Nephron (organoid): ENCODE results near the gene RLBP1.
A peak's percentile ranks its signal among the peaks of the same experiment; 100 is the strongest.

Experiments used
- H3K27ac Mint-ChIP-seq, 3 experiments: 2 replicates each; pipeline ENCODE4 v1.8.0; 2020; ENCODE audit warnings: mixed read lengths in 3 of 3, mild to moderate bottlenecking in 2 of 3, moderate library complexity in 1 of 3
- H3K27me3 Mint-ChIP-seq: 2 replicates; pipeline ENCODE4 v1.8.0; 2021; ENCODE audit warnings: low read depth, mild to moderate bottlenecking, moderate library complexity, mixed read lengths
- H3K36me3 Mint-ChIP-seq: 2 replicates; pipeline ENCODE4 v1.8.0; 2020; ENCODE audit warnings: low read depth, mixed read lengths
- H3K4me1 Mint-ChIP-seq: 2 replicates; pipeline ENCODE4 v1.8.0; 2020; ENCODE audit warnings: mixed read lengths
- H3K4me3 Mint-ChIP-seq, 3 experiments: 2 replicates each; pipeline ENCODE4 v1.8.0; 2020; ENCODE audit warnings: mild to moderate bottlenecking in 3 of 3, mixed read lengths in 3 of 3, moderate library complexity in 2 of 3
- H3K9me3 Mint-ChIP-seq: 2 replicates; pipeline ENCODE4 v1.8.0; 2020; ENCODE audit warnings: mixed read lengths
- TF ChIP-seq, protein P1 (sequence below), 3 experiments: fragments of 200-600 bp; sonication (generic); IDR thresholded peaks; one replicate each; pipeline ENCODE4 v1.5.0; 2021; ENCODE audit warnings: antibody characterized with exemption in 3 of 3; ENCODE audit not compliant: unreplicated experiment in 3 of 3

Gene RLBP1

GRCh38 chr15:89178307-89178977 lies 42.9 kb downstream of the RLBP1 start:
- Mint-ChIP-seq H3K9me3 (no peaks in the 10 kb centered on the region), H3K27ac (peak overlapping the region in 1 of 3 experiments; percentile 59), H3K36me3 (peaks cover 14% of the 10 kb centered on the region), H3K27me3 (no peaks in the 10 kb centered on the region), H3K4me3 (no peak overlapping the region), H3K4me1 (peaks cover 13% of the 10 kb centered on the region)
- TF ChIP-seq, protein P1, sequence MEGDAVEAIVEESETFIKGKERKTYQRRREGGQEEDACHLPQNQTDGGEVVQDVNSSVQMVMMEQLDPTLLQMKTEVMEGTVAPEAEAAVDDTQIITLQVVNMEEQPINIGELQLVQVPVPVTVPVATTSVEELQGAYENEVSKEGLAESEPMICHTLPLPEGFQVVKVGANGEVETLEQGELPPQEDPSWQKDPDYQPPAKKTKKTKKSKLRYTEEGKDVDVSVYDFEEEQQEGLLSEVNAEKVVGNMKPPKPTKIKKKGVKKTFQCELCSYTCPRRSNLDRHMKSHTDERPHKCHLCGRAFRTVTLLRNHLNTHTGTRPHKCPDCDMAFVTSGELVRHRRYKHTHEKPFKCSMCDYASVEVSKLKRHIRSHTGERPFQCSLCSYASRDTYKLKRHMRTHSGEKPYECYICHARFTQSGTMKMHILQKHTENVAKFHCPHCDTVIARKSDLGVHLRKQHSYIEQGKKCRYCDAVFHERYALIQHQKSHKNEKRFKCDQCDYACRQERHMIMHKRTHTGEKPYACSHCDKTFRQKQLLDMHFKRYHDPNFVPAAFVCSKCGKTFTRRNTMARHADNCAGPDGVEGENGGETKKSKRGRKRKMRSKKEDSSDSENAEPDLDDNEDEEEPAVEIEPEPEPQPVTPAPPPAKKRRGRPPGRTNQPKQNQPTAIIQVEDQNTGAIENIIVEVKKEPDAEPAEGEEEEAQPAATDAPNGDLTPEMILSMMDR (IDR thresholded peaks at IDR 0.05; ENCODE audit: unreplicated experiment in 3 of 3), result no peak

DNA sequence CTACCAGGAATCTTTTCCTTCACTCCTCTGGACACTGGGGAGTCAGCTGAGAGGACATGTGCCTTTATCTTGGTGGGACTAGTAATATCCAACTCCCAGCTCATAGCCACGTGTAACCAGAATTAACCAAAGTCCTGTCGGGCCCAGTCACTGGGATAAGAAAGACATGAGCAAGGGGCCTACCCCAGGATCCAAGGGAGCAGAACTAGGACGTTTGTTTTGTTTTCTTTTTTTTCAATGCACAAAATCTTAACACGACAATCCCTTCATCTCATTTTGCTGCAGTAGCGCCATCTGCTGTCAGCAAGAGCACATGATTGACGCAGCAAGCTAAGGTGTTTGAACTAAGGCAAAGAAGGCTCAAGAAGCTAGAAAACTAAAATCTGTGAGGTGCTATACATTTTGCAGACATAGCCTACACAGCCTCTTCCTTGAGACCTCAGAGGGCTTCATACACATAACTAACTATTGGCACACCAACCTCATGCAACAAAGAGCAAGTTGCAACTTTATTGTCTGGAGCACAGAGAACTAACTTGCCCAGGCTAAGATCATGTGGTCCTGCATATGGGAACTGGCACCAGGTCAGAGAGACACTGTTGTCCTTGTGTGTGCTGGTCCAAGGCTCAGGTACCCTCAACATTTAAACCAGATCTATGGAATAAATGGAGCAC lies 43.6 kb downstream of the RLBP1 start:
- no peaks in the 10 kb centered on the region for H3K9me3 Mint-ChIP-seq
- TF ChIP-seq, protein P1 (IDR thresholded peaks at IDR 0.05; ENCODE audit: unreplicated experiment in 3 of 3), result peak; percentile 81 to 85 (median 82)
- H3K4me3 Mint-ChIP-seq, result no peak overlapping the region
- H3K27ac Mint-ChIP-seq, result peak overlapping the region in 2 of 3 experiments; percentile 69 to 83
- H3K36me3 Mint-ChIP-seq, result peaks cover 14% of the 10 kb centered on the region
- peaks cover 13% of the 10 kb centered on the region for H3K4me1 Mint-ChIP-seq
- H3K27me3 Mint-ChIP-seq, result no peaks in the 10 kb centered on the region

DNA sequence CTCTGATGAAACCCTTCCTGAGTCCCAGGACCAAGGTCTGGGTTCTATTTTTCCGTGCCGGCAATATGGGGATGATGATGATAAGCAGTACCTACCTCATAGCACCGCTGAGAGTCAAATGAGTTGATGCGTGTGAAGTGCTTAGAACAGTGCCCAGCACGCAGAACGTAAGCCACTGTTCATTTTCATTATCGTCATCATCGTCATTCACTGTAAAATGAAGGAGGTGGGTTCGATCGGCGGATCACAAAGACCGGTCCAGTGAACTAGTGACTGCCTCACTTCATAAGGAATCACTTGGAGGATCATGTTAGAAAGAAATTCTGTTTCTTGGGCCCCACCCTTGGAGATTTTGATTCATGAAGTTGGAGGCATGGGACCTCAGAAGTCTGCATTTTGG lies 44.3 kb downstream of the RLBP1 start:
- TF ChIP-seq, protein P1 (IDR thresholded peaks at IDR 0.05; ENCODE audit: unreplicated experiment in 3 of 3), result no peak
- Mint-ChIP-seq H3K27ac (peak overlapping the region in 1 of 3 experiments; percentile 69), H3K4me3 (no peak overlapping the region), H3K27me3 (no peaks in the 10 kb centered on the region), H3K9me3 (no peaks in the 10 kb centered on the region), H3K36me3 (peaks cover 14% of the 10 kb centered on the region), H3K4me1 (peaks cover 13% of the 10 kb centered on the region)

DNA sequence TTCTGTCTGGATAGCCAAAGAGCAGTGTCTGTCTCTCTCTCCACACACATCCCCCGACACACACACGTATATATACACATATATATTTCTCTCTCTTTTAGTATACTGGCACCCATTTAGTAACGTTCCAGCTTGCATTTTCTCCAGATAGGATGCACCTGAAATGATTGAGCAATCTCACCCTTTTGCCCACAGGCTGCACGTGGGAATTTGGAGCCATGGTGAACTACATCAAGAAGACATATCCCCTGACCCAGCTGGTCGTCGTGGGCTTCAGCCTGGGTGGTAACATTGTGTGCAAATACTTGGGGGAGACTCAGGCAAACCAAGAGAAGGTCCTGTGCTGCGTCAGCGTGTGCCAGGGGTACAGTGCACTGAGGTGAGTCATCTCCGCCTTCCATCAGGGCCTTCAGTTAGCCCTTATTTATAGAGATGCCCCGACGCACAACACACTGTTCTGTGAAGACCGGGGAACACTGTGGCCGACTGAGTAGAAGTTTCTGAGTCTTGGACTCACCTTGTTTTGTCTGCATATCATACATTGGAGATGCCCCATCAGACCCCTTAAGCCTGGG lies 45.7 kb downstream of the RLBP1 start:
- Mint-ChIP-seq H3K9me3 (no peaks in the 10 kb centered on the region), H3K27me3 (no peaks in the 10 kb centered on the region), H3K4me1 (peaks cover 13% of the 10 kb centered on the region), H3K4me3 (no peak overlapping the region), H3K36me3 (peaks cover 10% of the 10 kb centered on the region), H3K27ac (no peak overlapping the region)
- TF ChIP-seq, protein P1 (IDR thresholded peaks at IDR 0.05; ENCODE audit: unreplicated experiment in 3 of 3), result no peak

DNA sequence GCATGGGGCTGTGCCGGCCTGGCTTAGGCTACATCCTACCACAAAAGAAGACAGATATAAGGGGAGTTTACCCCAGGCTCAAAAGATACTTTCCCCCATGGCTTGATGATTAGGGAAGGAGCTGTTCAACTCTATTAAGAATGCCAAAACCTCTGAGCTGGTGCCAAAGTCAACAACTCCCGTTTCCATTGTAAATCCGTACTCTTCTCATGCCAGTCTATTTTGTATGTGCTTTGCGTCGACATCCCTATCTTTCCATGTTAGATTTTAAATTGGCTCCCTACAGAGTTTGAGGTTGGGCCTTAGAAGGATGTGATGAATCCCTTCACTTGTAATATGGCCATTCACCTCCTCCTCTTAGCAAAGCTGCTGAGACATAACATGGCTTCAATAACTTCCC lies 46.9 kb downstream of the RLBP1 start:
- Mint-ChIP-seq H3K9me3 (no peaks in the 10 kb centered on the region), H3K27ac (peak overlapping the region in 1 of 3 experiments; percentile 1), H3K4me1 (peaks cover 13% of the 10 kb centered on the region), H3K36me3 (peaks cover 10% of the 10 kb centered on the region), H3K27me3 (no peaks in the 10 kb centered on the region), H3K4me3 (no peak overlapping the region)
- TF ChIP-seq, protein P1 (IDR thresholded peaks at IDR 0.05; ENCODE audit: unreplicated experiment in 3 of 3), result no peak
